Subcutaneous abdominal adipose tissue (tissue), 5 donors: ENCODE results near the gene OR9G1.
"Not testable (repeated sequence)": the region's sequence is repeated elsewhere in the genome, so short reads cannot be mapped to it uniquely, and the experiment has no call there.

Experiments used
- H3K27ac ChIP-seq: one replicate; pipeline ENCODE4 v1.7.0; 2013; ENCODE audit warnings: low read depth, mild to moderate bottlenecking, inconsistent platforms, low read length, moderate library complexity
- H3K27me3 ChIP-seq, 5 donors: one replicate each; pipeline ENCODE4 v1.7.0; 2013; ENCODE audit warnings: low read length in 5 of 5, inconsistent platforms in 1 of 5; ENCODE audit not compliant: control insufficient read depth in 5 of 5, insufficient read depth in 4 of 5
- H3K36me3 ChIP-seq, 5 donors: one replicate each; pipeline ENCODE4 v1.7.0; 2013; ENCODE audit warnings: low read length in 5 of 5; ENCODE audit not compliant: control insufficient read depth in 5 of 5, insufficient read depth in 5 of 5
- H3K4me1 ChIP-seq, 5 donors: one replicate each; pipeline ENCODE4 v1.7.0; 2013; ENCODE audit warnings: low read length in 5 of 5, mild to moderate bottlenecking in 3 of 5, moderate library complexity in 1 of 5; ENCODE audit not compliant: control insufficient read depth in 5 of 5, insufficient read depth in 5 of 5
- H3K4me3 ChIP-seq, 5 donors: one replicate each; pipeline ENCODE4 v1.7.0; 2013; ENCODE audit warnings: low read length in 5 of 5, low read depth in 1 of 5
- H3K9ac ChIP-seq, 5 donors: one replicate each; pipeline ENCODE4 v1.7.0; 2013; ENCODE audit warnings: low read length in 5 of 5, mild to moderate bottlenecking in 4 of 5, moderate library complexity in 3 of 5
- H3K9me3 ChIP-seq, 5 donors: one replicate each; pipeline ENCODE4 v1.7.0; 2013; ENCODE audit warnings: low read length in 5 of 5; ENCODE audit not compliant: control insufficient read depth in 5 of 5
- donor health status: healthy.
- donor health status: healthy.
- donor health status: healthy.
- donor health status: healthy.
- donor health status: healthy.

Gene OR9G1, protein sequence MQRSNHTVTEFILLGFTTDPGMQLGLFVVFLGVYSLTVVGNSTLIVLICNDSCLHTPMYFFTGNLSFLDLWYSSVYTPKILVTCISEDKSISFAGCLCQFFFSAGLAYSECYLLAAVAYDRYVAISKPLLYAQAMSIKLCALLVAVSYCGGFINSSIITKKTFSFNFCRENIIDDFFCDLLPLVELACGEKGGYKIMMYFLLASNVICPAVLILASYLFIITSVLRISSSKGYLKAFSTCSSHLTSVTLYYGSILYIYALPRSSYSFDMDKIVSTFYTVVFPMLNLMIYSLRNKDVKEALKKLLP

DNA sequence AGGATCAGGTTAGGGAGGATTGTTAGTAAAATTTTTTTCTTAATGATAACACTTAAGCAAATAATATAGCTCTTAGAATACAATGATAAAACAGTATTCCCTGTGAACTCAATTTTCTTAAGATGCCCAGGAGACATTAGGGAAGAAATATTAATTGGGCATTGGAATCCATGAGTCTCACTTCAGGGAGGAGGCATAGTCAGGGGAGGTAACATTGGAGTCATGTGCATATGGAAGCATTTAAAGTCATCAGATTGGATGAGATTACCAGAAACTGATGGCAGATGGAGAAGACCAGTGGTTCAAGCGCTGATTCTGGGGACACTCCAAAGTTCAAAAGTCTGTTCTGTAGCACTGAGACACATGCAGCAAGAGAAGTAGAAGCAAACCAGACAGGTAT, at the start of gene OR9G1:
TSS of gene OR9G1 (plus strand) at position 301 of the 400 bp plus-strand sequence. CDS start 1,293 bp downstream, outside the sequence.
- Histone ChIP-seq H3K9ac (no peak within 1 kb of the TSS), H3K27me3 (peaks cover 0 to 2% (median 0%) of the 10 kb centered on the region in 5 donors), H3K4me1 (no peaks in the 10 kb centered on the region), H3K9me3 (no peaks in the 10 kb centered on the region), H3K4me3 (no peak within 1 kb of the TSS), H3K36me3 (no peaks in the 10 kb centered on the region), H3K27ac (no peak within 1 kb of the TSS)

DNA sequence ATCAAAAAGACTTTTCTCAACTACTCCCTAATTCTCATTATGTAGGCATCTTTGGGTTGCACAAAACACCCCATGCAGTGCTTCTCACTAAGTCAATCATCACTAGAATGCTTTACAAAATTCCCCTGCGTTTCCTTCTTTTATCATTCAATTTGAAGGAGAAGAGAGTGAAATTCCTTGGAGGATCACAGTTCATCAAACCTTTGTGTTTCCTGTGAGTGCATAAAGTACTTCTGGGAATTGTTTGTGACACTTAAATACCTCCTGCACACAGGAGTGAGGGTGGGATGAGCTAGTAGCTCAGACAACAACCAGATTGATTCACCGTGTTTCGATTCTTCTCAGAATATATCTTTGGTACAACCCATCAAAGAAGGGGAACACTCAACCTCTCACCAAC, 39.1 kb upstream of the OR9G1 start:
- Histone ChIP-seq H3K9ac (no peak overlapping the region), H3K36me3 (no peaks in the 10 kb centered on the region), H3K9me3 (no peaks in the 10 kb centered on the region), H3K4me3 (no peak overlapping the region), H3K27ac (no peak overlapping the region), H3K27me3 (no peaks in the 10 kb centered on the region), H3K4me1 (no peaks in the 10 kb centered on the region)

DNA sequence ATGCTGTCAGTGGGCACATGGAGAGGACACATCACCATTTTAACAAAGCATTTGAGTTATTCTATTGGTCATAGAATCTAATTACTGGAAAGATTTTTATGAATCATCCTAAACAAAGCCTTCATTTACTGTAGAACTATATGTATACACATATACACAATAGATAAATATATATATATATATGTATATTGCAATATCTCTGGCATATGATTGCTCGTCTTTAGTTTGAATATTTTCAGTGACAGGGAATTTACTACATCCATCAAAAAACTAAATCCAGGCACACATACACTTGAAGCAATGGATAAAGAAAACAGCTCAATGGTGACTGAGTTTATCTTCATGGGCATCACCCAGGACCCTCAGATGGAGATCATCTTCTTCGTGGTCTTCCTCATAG, 35.5 kb upstream of the OR9G1 start, which contains the start of gene OR5AR1:
TSS of gene OR5AR1 (plus strand) at position 301 of the 400 bp plus-strand sequence. CDS start at position 301, 0 bp downstream.
- H3K9ac ChIP-seq, result no peak within 1 kb of the TSS
- H3K36me3 ChIP-seq, result no peaks in the 10 kb centered on the region
- no peaks in the 10 kb centered on the region for H3K4me1 ChIP-seq
- H3K4me3 ChIP-seq, result no peak within 1 kb of the TSS
- no peak within 1 kb of the TSS for H3K27ac ChIP-seq
- no peaks in the 10 kb centered on the region for H3K27me3 ChIP-seq
- no peaks in the 10 kb centered on the region for H3K9me3 ChIP-seq

DNA sequence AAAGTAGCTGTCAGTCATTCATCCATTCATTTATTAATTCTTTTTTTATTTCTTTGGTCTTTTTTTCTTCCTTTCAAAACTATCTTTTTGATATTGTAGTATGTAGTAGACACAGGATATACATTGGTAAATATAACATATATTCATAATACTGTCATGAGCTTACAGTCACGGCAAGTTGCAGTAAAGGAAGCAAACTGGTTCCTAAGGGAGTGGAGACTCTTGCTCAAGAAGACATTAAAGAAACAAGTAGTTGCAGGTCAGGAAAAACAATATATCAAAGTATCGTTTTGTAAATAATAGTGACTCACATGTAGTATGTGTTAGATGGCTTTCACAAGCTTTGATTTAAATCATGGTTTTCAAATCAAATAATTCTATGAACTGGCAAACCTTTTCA, 27.9 kb upstream of the OR9G1 start:
- Histone ChIP-seq H3K4me3 (no peak overlapping the region), H3K9ac (no peak overlapping the region), H3K9me3 (peaks cover 0 to 3% (median 0%) of the 10 kb centered on the region in 5 donors), H3K27ac (no peak overlapping the region), H3K4me1 (no peaks in the 10 kb centered on the region), H3K36me3 (no peaks in the 10 kb centered on the region), H3K27me3 (no peaks in the 10 kb centered on the region)

DNA sequence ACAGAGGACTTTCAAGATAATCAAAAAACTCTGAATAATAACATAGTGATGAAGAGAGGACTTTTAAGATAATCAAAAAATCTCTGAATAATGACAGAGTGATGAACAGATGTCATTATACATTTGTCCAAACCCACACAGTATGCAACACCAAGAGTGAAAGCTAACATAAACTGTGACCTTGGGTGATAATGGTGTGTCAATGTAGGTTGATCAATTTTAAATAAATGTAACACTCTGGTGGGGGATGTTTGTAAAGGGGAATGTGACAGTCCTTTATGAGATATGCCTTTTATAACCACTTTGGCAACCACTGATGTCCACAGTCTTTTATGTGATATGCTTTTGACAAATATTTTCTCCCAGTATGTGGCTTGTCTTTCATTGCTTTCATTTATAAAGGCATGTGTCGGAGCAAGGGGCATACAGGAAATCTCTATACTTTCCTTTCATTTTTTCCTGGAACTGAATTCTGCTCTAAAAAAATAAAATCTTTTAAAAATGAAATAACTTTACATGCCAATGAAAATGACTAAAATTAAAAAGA, 10.3 kb upstream of the OR9G1 start:
- Histone ChIP-seq H3K27me3 (no peaks in the 10 kb centered on the region), H3K9ac (no peak overlapping the region), H3K9me3 (no peaks in the 10 kb centered on the region), H3K36me3 (no peaks in the 10 kb centered on the region), H3K4me1 (no peaks in the 10 kb centered on the region), H3K4me3 (no peak overlapping the region), H3K27ac (no peak overlapping the region)

DNA sequence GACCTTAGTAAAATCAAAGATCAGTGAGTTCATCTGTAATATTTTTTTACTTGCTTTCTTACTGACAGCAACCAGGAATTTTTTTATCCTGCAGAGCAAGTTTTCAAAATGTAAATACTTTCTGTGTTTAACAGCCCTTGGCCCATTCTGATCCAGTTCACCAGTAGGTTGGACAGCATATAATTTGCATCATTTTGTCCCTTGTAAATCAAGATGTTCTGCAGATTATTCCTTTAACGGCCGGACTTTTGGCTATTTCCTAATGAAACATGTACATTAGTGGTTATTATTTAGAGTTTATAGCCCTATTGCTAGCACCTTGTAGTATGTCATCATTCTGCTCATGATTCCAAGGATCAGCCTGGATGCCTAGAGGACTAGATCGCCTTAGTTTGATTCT, 7.7 kb upstream of the OR9G1 start:
- H3K9me3 ChIP-seq, H3K27me3 ChIP-seq, H3K4me3 ChIP-seq, H3K9ac ChIP-seq, H3K36me3 ChIP-seq, H3K4me1 ChIP-seq, H3K27ac ChIP-seq: not testable (repeated sequence)

DNA sequence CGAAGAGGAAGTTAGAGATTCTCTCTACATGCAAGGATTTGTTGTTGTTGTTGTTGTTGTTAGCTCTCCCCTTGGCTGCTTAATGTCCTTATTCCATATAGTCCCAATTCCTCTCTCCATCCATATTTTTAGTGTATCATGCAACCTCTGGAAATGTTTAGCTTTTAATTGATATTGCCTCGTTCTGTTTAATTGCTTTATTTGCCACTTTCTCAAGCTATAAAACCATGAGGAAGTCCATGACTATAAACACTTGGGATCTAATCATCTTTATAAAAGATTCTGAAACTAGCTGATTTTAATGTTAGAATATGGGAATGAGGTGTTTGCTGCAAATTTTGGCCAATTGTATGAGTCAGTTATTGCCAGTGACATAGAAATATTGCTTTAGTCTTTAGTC, 5.5 kb upstream of the OR9G1 start:
- Histone ChIP-seq H3K4me3 (no peak overlapping the region), H3K9ac (no peak overlapping the region), H3K27ac (no peak overlapping the region), H3K36me3 (no peaks in the 10 kb centered on the region), H3K4me1 (no peaks in the 10 kb centered on the region), H3K9me3 (no peaks in the 10 kb centered on the region), H3K27me3 (no peaks in the 10 kb centered on the region)

DNA sequence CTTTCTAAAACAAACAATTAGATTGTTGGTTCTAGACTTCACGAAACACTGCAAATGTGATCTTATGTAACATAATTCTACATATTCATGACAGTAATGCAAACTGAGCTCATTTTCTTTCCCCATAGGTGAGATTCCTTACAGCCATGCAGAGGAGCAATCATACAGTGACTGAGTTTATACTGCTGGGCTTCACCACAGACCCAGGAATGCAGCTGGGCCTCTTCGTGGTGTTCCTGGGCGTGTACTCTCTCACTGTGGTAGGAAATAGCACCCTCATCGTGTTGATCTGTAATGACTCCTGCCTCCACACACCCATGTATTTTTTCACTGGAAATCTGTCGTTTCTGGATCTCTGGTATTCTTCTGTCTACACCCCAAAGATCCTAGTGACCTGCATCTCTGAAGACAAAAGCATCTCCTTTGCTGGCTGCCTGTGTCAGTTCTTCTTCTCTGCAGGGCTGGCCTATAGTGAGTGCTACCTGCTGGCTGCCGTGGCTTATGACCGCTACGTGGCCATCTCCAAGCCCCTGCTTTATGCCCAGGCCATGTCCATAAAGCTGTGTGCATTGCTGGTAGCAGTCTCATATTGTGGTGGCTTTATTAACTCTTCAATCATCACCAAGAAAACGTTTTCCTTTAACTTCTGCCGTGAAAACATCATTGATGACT, 1.5 kb downstream of the OR9G1 start:
- Histone ChIP-seq H3K9ac (no peak overlapping the region), H3K27ac (no peak overlapping the region), H3K9me3 (no peaks in the 10 kb centered on the region), H3K4me3 (no peak overlapping the region), H3K27me3 (peaks cover 0 to 2% (median 0%) of the 10 kb centered on the region in 5 donors), H3K36me3 (no peaks in the 10 kb centered on the region), H3K4me1 (no peaks in the 10 kb centered on the region)

DNA sequence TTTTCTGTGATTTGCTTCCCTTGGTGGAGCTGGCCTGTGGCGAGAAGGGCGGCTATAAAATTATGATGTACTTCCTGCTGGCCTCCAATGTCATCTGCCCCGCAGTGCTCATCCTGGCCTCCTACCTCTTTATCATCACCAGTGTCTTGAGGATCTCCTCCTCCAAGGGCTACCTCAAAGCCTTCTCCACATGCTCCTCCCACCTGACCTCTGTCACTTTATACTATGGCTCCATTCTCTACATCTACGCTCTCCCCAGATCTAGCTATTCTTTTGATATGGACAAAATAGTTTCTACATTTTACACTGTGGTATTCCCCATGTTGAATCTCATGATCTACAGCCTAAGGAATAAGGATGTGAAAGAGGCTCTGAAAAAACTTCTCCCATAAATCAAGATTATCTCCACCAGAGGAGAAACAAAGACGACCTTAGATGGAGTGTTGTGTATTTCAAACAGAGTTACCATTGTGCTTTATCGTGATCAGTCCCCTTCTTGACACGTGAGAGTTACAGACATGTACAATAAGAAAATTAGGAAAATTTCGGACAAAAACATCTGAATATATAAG, 2.1 kb downstream of the OR9G1 start:
- Histone ChIP-seq H3K36me3 (no peaks in the 10 kb centered on the region), H3K9me3 (no peaks in the 10 kb centered on the region), H3K4me3 (no peak overlapping the region), H3K27ac (no peak overlapping the region), H3K27me3 (peaks cover 0 to 2% (median 0%) of the 10 kb centered on the region in 5 donors), H3K9ac (no peak overlapping the region), H3K4me1 (no peaks in the 10 kb centered on the region)
